Fibroblast of peridontal ligament (primary cell): ENCODE results near the gene PLCB4.

Experiments
- DNase-seq: peaks from one replicate; pipeline ENCODE4 v3.0.0-alpha.2; 2010; ENCODE audit errors: extremely low read depth

The PLCB4 gene

DNA sequence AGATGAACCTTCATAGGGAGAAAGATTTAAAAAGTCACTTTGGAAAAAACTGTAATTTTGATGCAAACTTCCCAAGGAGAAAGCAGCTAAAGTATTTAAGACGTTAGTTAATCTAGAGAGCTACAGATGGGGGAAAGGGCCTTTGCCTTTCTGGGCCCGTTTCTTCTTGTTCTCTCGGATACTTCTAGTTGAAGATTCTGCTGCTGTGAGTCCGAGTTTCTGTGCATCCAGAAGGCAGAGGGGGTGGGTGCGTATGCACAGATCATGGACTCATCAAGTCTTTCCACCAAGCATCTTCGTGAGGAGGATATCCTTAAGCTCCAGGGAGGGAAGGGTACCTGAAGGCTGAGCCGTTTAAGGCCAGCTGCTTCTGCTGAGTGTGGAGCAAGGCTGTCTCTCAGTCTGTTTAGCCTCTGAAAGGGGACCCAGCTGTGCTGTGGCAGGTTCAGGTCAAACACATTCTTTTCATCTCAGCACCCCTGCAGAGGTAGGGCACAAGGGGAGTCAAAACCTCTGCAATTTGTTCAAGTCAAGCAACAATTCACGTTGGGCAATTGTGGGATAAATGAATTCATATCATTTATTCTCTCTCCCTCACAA lies 449.8 kb downstream of the PLCB4 start:
- DNase-seq, result no peak

DNA sequence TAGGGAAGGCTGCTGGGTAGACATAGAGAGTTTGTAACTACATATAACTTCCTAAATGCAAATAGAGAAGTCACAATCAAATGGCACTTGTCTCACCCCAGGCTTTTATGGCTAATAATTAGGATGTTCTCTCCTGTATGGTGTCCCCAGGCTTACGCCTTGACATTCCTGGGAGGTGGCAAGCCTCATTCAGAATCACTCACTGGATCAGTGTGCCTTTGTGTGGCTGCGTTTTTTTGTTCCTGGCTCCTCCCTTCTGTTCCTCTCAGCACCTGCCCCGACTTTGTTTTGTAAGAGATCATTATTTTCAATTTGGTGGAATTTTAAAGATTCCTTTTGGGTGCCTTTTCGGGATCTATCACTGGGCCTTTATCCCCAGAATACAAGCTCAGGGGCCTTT lies 451.2 kb downstream of the PLCB4 start:
- no peak for DNase-seq

DNA sequence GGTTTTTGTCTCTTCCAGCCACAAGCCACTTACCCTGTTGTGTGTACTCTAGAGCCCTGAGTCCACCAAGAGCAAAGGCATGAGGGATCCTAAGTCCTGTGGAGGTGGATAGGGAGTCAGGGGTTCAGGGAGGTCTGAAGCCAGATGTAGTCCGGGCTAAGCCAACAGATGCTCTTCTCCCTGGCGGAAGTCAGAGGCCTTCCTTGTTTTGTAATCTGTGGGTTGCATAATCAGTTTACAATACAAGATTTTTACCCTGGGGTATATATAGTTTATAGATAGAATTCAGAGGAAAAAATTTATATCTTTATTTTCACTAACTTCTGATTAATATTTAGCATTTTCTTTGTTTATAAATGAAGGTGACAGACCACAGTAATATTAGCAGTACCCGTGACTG lies 454.7 kb downstream of the PLCB4 start:
- DNase-seq, result no peak
